Measurements from ENCODE around the gene DCAF8.

Gene DCAF8

DNA sequence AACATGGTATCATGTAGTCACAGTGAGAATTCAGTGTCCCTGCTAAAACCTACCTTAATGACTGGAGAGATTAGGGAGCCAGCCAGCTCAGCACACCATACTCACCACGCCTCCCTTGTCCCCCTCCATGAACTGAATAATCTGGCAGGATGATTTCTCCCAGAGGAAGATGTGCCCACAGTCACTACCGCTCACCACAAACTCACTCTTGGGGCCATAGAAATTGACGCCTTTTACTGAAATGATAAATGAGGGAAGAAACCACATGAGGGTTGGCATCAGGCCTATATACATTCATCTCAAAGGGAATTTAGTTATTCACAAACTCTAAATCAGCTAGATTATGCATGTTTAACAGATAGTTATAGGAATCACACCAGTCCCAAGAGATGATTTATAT, 39.8 kb downstream of the DCAF8 start:
- DNase-seq, result no peak

DNA sequence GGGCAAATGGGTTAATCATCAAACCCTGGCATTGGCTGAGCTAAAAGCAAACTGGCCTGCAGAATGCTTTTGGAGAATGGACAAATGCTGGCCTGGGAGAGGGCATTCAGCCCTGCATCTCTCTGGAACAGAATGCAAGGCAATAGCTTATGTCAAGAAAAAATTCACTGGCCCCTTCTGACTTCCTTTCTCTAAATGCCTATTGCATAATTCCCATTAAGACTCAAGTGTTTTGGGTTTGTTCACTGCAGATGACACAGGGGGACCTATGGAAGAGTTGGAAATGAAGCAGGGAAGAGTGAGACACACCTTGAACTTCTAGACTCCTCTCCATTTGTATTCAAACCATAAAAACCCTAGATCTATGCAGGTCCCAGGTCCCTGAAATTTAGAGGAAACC, 41.3 kb downstream of the DCAF8 start:
- DNase-seq, result no peak

DNA sequence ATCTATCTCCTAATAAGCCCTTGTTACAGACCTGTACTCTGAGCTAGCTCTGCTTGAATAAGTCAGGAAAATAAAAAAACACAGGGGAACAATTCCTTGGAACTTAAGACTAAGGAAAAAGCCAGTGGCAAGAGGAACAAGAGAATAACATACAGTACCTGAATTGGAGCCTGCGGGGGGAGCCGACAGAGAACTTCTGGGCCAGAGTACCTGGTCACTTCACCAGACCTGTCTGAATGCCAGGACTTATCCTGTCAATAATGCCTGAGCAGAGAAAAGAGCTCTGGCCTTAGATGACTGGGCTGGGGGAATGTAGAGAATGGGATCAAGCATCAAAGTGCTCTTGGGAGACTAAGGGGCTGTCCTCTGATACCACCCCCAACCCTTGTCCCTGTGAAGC, 42.0 kb downstream of the DCAF8 start:
- no peak for DNase-seq

DNA sequence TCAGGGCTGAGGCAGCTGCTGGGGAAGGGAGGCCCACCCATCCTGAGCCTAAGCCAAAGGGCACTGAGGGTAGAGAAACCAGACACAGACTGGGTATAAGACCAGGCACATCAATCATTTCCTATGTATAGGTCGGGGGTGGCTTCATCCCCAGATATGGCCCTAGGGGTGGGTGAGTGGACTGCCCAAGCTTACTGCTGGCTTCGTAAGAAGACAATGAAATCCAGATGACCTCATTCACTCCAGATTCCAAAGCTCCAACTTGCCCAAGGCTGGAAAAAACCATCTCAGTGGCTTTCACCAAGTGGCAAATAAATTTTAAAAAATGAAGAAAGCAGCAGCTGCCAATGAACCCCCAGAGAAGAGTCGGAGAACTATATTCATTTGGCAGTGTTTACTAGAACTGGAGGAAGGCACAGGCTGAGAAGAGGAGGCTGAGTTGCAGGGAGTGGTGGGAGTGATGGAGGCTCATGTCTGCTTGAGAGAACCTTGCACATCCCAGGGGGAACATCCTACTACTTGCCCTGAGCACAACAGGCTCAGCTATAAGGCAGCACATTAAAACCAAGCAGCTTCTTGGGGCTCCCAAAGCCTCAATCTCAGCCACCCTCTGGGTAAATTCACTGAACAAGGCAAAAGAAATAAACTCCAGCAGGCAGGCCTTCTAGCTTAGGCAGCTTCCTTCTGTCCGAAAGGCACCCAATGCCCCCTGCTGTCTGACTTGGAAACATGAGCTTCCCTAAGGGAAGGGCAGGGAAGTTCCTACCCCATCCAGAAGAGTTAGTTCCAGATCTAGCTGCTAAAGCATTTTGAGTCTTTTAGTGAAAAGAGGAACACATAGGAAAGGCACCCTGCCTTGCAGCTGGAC, 43.1 kb downstream of the DCAF8 start:
- no peak for DNase-seq

DNA sequence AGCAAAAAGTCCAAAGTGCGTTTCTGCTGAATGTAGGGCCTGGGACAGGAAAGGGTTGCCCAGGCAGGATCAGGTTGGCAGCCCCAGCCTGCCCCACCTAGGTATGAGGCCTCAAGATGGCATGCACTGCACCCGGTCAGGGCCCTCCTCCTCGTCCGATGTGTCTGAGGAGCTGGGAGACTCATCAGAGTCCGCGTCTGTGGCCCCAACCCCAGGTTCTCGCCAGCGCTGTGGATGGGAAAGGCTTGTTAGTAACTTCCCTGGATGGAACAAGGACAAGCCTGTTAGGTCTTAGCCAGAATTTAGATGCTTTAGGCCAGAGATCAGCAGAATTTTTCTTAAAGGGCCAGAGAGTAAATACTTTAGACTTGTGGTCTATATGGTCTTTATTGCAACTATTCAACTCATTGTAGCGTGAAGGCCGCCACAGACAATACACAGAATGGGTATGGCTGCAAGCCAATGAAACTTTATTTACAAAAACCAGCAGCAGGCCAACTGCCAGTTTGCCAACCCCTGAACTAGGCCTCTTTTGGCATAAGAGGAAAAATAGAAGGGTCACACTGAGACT, 44.8 kb downstream of the DCAF8 start:
- no peak for DNase-seq

DNA sequence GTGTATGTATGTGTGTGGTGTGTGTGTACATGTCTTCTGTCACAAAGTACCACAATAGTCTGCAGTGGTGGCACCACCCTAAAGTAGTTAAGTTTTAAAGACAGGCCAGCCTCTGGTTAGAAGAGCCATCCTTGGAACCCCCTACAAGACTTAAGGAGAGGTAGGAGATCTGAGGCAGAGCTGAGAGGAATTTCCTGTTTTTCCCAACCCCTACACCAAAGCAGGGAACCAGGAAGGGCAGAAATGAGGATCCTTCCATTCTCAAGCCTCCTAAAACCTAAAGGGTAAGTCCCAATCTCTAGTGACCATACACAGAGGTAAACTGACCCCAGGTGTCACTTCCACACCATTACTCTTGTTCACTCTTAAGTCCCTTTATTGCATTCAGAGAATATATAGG, 46.0 kb downstream of the DCAF8 start:
- DNase-seq, result no peak

DNA sequence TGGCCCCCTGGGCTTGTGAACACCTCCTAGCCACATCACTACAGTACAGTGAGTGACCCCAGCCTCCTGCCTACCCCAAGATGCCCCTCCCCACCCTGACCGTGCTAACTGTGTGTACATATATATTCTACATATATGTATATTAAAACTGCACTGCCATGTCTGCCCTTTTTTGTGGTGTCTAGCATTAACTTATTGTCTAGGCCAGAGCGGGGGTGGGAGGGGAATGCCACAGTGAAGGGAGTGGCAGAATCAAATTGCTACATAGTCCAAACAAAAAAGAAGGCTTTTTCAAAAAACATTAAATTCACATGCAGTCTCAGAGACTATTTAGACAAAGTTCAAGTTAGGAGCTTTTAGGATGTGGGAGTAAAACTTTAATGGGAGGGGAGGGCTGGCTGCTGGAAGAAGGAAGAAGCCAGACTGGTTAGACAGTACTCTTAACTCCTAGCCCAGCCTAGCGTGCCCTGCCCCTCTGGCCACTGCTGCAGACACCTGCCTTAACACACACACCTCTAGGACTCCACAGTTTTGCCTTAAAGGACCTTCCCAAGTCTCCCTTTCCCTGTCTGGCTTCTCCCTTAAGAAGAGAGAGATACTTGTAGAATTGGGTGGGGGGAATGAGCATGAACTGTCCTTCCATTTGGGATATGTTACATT, 47.7 kb downstream of the DCAF8 start:
- DNase-seq, result no peak

DNA sequence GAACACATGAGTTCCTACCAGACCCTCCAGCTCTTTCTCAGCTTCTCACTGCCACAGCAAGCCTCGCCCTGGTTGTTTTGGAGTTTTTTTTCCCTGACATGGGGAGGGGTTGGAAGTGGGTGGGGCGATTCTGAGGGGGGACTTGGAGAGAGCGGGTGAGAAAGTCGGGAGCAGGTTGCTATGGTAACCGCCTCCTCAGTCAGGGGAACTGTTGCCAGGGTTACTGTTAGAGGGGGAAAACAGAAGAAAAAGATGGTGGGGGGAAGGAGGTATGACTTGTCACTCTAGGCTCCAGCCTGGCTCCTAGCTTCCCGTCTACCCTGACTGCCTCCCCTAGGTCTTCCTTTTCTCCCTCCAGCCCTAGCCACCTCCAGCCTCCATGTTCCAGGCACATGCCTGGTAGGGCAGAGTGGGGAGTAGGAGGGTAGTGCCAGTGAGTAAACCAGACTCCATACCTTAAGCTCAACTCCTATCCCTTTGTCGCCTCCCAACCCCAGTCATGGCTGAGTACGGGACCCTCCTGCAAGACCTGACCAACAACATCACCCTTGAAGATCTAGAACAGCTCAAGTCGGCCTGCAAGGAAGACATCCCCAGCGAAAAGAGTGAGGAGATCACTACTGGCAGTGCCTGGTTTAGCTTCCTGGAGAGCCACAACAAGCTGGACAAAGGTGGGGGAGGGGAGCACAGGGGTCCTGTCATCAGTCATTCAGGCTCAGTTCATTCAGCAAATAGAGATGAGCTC, 51.1 kb downstream of the DCAF8 start:
- no peak for DNase-seq

DNA sequence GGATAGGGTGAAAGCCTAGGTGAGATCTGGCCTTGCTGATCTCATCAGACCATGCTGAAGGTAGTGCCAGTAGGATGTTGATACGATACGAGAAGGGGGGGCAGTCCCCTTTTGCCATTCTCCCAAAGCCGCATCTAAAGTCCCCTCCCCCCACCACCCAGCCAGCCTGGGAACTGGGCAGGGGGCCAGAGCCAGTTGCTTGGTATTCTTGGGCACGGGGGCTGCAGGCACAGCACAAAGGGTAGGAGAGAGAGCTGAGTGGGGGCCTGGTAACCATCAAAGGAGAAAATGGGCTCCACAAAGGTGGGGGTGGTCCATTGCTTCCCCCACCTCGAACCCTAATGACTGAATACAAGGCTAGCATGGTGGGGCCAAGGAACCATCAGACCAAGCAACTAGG, 51.8 kb downstream of the DCAF8 start:
- no peak for DNase-seq

DNA sequence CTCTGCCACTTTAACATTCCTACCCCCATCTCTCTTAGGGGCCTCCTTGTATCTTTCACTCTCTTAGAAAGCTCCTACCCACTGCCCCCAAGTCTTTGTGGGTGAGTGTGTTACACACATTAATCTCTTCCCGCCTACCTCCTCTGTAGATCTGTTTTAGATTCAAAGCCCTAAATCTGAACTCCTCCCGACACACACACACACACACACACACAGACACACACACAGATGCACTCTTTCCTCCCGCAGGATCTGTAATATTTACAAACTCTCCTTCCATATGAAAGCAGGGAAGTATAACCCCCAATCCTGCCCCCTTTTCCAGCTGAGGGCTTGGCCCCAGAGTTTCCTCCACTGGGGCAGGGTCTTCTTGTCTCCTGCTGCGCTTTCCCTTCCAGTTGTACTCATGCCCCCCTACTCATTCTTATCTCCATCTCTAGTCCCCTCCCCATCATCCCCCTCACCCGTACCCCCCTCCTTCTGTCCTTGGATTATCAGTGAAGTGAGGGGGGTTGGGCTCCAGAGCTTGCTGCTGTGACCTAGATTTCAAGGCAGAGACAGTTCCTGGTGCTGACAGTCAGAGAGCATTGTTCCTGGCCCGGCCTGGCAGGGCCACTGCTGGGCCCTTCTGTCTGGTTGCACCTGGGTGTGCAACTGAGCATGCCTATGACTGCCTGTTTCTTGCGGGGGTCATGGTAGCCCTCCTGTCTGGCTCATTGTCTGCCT, 52.9 kb downstream of the DCAF8 start:
- DNase-seq, result no peak

DNA sequence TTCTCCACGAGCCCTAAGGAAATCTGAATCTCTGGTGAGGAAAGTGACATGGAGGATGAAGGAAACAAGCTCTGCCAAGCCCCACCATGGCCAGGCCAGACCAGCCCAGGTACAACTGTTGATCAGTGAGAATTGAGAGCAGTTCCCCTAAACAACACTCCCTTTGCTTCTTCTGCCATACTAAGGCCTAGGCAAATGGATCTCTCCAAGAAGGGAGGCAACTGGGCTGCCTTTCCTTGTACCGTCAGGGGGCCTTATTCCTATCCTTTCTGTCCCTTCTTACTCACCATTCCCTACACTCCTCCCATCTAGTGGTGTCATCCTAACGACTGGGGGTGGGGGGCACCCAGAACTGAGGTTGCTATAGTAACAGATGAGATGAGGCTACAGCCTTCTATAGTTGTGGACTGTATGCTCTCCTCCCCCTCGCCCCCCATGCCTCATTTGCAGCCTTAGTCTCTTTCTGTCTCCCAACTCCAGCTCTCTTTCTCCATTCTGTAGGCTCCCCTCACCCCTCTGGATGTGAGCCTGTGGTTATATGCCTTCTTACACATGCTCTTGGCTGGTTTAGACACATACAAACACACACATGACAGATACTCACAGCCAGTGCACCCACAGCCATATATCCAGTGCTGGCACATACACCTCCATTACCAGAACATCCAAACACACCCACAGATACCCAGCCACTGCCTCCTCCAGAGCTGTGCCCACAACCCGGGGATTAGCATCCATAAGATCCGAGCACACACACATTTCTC, 53.6 kb downstream of the DCAF8 start:
- DNase-seq, result no peak

DNA sequence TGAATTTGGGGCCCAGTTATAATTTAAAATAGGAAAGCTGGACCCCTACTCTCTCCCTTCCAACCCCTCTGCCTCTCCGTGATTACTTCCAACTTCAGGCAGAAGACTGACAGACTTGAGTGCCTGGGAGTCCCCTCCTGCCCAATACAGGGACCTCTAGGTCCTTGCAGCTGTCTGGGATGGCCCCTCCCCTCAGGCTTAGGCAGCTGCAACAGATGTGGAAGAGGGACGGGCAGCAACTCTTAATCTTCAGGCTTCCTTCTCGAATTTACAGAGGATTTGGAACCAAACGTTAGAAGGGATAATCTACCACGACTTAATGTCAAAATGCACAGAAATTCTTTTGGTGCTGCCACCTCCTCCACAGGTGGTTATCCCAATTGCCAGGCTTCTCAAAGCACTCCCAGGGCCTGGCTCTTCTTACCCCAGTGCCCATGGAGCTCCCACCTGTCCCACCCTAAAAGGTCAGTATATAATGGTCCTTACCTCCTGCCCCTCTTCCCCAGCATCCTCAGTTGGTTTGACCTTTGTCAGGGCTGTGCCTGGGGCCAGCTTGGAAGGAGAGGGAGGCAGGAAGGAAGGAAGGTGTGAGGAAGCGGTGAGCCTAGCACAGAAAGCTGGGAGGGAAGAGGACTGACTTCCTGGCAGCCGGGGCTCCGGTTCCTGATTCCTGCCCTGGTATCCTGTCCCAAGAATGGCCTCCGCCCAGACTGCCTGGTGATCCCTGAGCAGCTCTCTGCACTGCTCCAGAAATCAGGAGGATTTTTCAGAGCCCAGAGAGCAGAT, 54.4 kb downstream of the DCAF8 start:
- DNase-seq, result no peak

DNA sequence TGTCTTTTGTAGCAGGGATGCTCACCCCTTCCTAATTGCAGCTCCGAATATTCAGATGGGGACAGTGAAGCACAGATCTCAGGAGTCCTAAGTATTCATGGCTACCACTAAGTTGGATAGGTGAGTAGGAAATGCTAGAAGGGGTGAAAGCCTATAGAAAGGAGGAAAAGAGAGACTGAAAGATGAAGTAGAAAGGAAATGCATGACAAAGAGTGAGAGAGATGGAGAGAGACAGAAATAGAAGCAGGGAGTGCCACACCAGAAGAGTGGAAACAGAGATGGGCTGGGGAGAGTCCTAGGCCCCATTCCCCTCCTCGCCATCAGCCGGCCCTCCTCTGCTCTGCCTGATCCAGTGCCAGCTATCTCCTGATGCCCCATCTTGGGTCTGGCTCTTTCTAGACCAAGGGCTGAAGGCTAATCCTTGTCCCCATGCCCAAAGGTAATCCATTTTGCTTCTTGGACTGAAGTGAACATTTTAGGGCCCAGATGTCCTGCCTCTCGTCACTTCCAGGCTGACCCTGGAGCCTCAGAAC, 55.2 kb downstream of the DCAF8 start:
- DNase-seq, result no peak

DNA sequence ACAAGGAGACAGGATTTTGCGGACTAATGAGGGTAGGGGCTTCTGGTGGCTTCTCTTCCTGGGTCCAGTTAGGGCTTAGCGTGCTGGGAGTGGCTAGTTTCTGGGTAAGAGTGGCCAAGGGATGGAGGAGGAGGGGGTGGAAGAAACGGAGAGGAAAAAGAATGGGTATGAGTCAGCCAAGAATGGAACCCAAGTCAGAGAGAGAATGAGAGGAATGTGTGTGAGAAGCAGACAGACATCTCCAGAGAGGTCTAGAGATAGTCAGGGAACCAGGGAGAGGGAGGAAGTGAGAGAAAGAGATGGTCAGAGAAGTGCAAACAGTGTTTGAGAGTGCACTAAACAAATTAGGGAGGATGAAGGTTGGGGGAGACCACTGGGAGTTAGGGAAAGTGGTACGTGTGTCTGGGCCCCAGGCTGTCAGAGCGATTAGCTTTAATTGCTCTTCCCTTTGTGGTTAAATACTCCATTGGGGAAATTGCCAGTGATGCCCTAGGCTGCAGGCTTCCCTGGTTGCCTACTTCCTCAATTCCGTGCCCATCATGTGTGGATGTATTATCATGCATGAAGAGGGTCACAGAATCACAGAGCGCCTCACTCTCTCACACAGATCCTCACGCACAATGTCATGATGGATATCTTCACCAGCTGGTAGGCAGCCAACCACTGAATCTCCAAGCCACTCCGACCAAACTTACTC, 55.8 kb downstream of the DCAF8 start:
- no peak for DNase-seq

DNA sequence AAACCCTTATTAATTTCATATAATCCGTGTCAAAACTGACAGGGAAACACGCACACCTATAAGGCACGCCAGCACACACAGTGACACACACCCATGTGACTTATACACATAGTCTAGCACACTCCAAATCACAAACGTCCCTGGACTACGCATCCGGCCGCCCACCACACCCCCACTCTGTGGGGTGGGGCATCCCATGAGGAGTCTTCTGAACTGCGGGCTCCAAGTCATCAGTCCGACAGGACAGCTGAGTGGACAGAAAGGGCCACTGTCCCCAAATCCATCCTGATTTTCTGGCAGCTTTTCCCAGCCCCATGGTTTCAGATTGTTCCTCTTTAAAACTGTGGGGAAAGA, 56.3 kb downstream of the DCAF8 start:
- DNase-seq, result peak; percentile 22

DNA sequence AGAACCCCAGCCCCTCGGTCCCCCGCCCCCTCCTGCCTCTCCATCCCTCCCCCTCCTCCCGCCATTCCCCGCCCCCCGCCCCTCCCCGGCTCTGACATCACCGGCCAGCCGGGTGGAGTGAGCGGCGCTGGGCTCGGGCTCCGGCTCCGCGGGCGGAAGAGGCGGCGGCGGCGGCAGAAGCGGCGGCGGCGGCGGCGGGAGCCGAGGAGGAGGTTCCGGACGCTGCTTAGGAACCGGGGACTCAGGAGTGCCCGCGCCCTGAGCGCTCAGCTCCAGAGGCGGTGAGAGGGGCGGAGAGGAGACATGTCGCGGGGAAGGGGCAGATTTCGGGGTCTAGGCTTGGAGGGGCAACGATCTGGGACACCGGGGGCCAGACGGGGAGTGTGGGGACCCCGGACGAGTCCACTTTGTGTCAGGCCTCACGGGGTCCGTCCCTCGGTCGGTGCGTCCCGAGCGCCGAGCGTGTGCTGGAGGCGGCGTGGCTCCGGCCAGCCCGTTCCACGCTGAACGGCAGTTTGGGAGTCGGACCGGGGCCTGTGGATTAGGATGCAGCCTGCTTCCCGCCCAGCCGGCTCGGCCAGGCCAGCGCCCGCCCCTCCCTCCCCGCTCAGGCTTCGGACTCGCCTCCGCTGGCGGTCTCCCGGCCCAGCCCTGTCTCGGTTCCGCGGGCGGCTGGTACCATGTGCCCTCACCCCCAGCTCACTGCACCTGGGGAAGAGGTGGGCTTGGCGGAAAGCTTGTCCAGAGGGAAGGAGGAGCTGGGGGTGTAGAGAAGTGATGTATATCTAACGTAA, 56.9 kb downstream of the DCAF8 start, which contains the start of gene PEA15:
TSS of gene PEA15 (plus strand) at position 143 of the 794 bp plus-strand sequence. CDS start 6,161 bp downstream, outside the sequence.
- DNase-seq, result peak; percentile 49

DNA sequence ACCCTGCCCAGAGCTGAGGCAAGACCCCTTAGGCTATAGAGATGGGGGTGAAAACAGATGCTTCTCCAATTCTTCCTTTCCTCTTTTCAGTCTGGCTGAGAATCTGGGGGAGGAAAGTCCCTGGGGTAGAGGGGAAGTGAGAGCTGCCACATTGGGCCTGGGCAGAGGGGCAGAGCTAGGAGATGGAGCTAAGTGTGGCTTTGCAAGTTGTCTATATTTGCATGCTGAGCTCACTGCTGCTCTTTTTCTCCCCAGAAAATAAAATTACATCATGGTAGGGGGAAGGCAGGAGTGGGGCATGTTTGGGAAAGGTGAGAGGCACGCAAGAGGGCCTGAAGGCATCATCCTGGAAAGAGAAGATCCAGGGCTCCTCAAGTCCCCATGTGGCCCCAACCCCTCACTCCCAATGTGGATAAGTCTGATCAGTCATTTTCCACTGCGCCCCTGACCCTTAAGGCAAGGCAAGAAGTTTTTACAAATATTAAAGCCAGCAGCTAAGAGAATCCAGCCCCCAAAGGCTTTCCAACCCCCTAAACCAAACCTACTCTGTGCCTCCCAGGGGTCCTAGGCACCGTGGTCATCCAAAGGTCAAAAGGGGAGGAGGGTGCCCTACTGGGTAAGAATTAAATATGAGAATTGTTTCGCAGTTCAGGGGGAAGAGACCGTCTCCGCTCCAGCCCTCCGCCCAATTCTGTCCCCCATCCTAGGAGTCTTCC, 57.7 kb downstream of the DCAF8 start:
- DNase-seq, result no peak

DNA sequence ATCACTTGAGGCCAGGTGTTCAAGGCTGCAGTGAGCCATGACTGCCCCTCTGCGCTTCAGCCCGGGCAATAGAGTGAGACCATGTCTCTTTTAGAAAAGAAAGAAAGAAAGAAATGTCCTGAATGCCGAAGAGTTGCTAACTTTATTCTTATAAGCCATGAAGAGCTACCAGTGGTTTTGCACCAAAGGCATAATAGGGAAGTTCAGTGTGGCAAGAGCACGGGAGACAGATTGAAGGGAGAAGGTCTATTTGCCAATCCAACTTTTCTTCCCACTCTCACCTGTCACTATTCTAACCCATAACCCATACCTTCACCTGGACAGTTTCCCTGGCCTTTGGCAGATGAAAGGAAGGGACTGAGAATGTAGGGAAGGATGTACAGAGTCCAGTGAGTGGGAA, 61.6 kb downstream of the DCAF8 start:
- DNase-seq, result no peak

DNA sequence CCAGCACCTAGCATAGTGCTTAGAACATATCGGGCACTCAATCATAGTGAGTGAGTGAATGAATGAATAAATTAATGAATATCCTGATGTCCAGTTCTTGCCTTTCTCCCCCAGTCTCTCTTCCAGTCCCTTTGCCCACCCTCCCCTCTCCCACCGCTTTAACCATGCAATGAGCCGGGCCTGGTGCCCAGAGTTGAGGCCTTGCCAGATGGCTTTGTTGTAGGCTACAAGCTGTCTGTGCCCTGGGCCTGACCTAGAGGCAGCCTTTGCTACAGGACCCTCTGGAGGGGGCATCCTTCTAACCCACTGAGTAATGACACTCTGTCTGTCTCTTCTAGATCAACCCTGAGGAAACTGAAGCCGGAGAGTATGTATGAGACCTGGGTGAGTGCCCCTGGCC, 65.1 kb downstream of the DCAF8 start:
- no peak for DNase-seq
